Upper lobe of right lung (tissue), 1 donor: ENCODE measurements around the gene ICAM5. TPM values are rescaled to one million over a fixed set of nuclear protein-coding genes. Genes with fewer than 3 reads are reported as not detected.
A peak's percentile ranks its signal among the peaks of the same experiment; 100 is the strongest.

Experiments
- ATAC-seq: fragments of 200-7000 bp; cut with Tn5 transposase; one replicate; pipeline ENCODE4 v1.9.1; 2020; ENCODE audit warnings: mild to moderate bottlenecking, moderate library complexity
- DNase-seq: peaks from one replicate; pipeline ENCODE4 v3.0.0-alpha.2; 2020
- H3K27ac ChIP-seq: fragments of 200-600 bp; one replicate; pipeline ENCODE4 v1.8.0; 2022
- H3K27me3 ChIP-seq: fragments of 200-600 bp; one replicate; pipeline ENCODE4 v1.8.0; 2022; ENCODE audit warnings: mild to moderate bottlenecking
- H3K36me3 ChIP-seq: fragments of 200-600 bp; one replicate; pipeline ENCODE4 v1.8.0; 2022
- H3K4me1 ChIP-seq: fragments of 200-600 bp; one replicate; pipeline ENCODE4 v1.8.0; 2022
- H3K4me3 ChIP-seq: fragments of 200-600 bp; one replicate; pipeline ENCODE4 v1.8.0; 2022; ENCODE audit warnings: mild to moderate bottlenecking
- H3K9me3 ChIP-seq: fragments of 200-600 bp; one replicate; pipeline ENCODE4 v1.8.0; 2022
- CTCF ChIP-seq: fragments of 200-600 bp; IDR thresholded peaks from one replicate; pipeline ENCODE4 v1.8.0; 2022; ENCODE audit warnings: antibody characterized with exemption
- intact Hi-C: fragments of 100-400 bp; cut with DNase I; formaldehyde crosslinking; loops from one replicate; pipeline ENCODE4 v1.11.0; 2022
- total RNA-seq: library from RNA; stranded (reverse); fragmentation: NEBNext Ultra II Directional; extraction: Animal tissue kit (Norgen Biotek cat#: 25700); gene quantifications from one replicate; pipeline ENCODE4 v1.2.1, GENCODE V29; 2021
- donor health status: DM: no; HTN: yes; CAD: no; lungs with severe emphysema.

ICAM5 gene
- total RNA-seq, 1 donor from 2014 or later: 18.3 TPM

- Histone ChIP-seq H3K27me3 (no peaks in the 10 kb centered on the region), H3K4me3 (no peak overlapping the region), H3K27ac (no peak overlapping the region), H3K9me3 (no peaks in the 10 kb centered on the region), H3K36me3 (peaks cover 49% of the 10 kb centered on the region), H3K4me1 (peaks cover 16% of the 10 kb centered on the region)
- intact Hi-C loops: loop anchor here (5.0 kb wide), 1 partner anchor 145 kb away; the partner anchor contains the start of gene CDC37
- no peak for TF ChIP-seq CTCF
- DNase-seq: no peak
- no peak for ATAC-seq
Measured at GRCh38 chr19:10256970-10257615, 32.7 kb upstream of the ICAM5 start.

- no peak for ATAC-seq
Measured at GRCh38 chr19:10258080-10258710, 31.6 kb upstream of the ICAM5 start.

GRCh38 chr19:10259162-10259905, 30.4 kb upstream of the ICAM5 start:
- Histone ChIP-seq H3K4me3 (no peak overlapping the region), H3K27ac (peak overlapping the region; percentile 78), H3K36me3 (peaks cover 42% of the 10 kb centered on the region), H3K4me1 (peaks cover 9% of the 10 kb centered on the region), H3K9me3 (no peaks in the 10 kb centered on the region), H3K27me3 (no peaks in the 10 kb centered on the region)
- ATAC-seq (peak; percentile 86), DNase-seq (peak; percentile 92)
- intact Hi-C loops: loop anchor here (5.0 kb wide), 1 partner anchor 143 kb away; the partner anchor contains the start of gene CDC37
- peak; percentile 77 for TF ChIP-seq CTCF

More at GRCh38 chr19:10258080-10258710, 31.6 kb upstream of the ICAM5 start:
- H3K36me3 ChIP-seq: peaks cover 49% of the 10 kb centered on the region
- intact Hi-C loops: loop anchor here (5.0 kb wide), 1 partner anchor 144 kb away; the partner anchor contains the start of gene CDC37
- H3K27me3 ChIP-seq: no peaks in the 10 kb centered on the region
- DNase-seq: no peak
- no peak overlapping the region for H3K4me3 ChIP-seq
- peaks cover 9% of the 10 kb centered on the region for H3K4me1 ChIP-seq
- TF ChIP-seq CTCF: no peak
- H3K9me3 ChIP-seq: no peaks in the 10 kb centered on the region
- H3K27ac ChIP-seq: no peak overlapping the region

DNA sequence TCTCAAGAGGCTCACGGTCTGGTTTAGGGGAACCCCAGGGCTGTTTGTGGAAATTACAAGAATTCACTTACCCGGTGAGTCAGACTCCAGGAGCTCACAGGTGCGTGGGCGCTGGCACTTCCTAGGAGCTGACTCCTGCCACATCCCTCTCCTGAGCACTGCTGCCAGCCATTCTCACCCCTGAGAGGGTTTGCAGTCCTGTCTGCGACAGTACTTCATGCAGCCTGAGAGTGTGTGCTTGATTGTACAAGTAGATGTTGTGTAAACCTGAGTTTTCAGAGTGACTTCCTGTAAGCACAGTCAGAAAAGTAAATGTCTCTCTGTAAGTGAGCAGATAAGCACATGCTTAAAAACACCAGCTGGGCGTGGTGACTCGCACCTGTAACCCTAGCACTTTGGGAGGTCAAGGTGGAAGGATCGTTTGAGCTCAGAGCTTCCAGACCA, 29.6 kb upstream of the ICAM5 start:
- Histone ChIP-seq H3K27me3 (no peaks in the 10 kb centered on the region), H3K4me1 (peaks cover 9% of the 10 kb centered on the region), H3K4me3 (no peak overlapping the region), H3K36me3 (peaks cover 34% of the 10 kb centered on the region), H3K9me3 (no peaks in the 10 kb centered on the region), H3K27ac (peak overlapping the region; percentile 78)
- DNase-seq (peak; percentile 93), ATAC-seq (peak; percentile 89)
- intact Hi-C loops: no loop called here
- no peak for TF ChIP-seq CTCF

DNA sequence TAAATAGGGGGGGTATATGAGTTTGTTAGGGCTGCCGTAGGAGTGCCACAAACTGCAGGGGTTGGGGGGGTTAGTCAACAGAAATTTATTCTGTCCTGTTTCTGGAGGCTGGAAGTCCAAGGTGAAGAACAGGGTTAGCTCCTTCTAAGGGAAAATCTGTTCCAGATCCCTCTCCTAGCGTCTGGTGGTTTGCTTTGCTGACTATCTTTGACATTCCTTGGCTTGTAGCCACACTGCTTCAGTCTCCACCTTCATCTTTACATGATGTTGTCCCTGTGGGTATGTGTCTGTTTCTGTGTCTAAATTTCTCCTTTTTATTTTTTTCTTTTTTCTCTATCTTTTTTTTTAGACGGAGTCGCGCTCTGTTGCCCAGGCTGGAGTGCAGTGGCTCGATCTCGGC, 27.0 kb upstream of the ICAM5 start:
- TF ChIP-seq CTCF: no peak
- intact Hi-C loops: no loop called here
- DNase-seq (no peak), ATAC-seq (no peak)
- Histone ChIP-seq H3K4me3 (no peak overlapping the region), H3K4me1 (peaks cover 9% of the 10 kb centered on the region), H3K36me3 (peaks cover 10% of the 10 kb centered on the region), H3K27ac (no peak overlapping the region), H3K9me3 (no peaks in the 10 kb centered on the region), H3K27me3 (no peaks in the 10 kb centered on the region)
